H1 (cell line): ENCODE data around the gene TSPAN3. TPM values are rescaled to one million over a fixed set of nuclear protein-coding genes. Genes with fewer than 3 reads are reported as not detected.

ENCODE experiments used
- CTCF ChIA-PET: fragments of 300-600 bp; sonication (Branson Sonifier 250); formaldehyde crosslinking; loops from one replicate; lab custom pipeline; 2021; ENCODE audit not compliant: partially characterized antibody; lab: Charles Lee
- POLR2A ChIA-PET: fragments of 300-600 bp; sonication (Branson Sonifier 250); formaldehyde crosslinking; loops from one replicate; lab custom pipeline; 2021; ENCODE audit warnings: inconsistent platforms; ENCODE audit not compliant: partially characterized antibody; lab: Charles Lee
- DNase-seq, 2 experiments: peaks; one replicate each; pipeline versions ENCODE4 v3.0.0 to v3.0.0-alpha.2; 2010 to 2022; ENCODE audit warnings: low spot score in 2 of 2, low read depth in 1 of 2, mixed read lengths in 1 of 2
- FAIRE-seq: peaks from 2 replicates; lab custom pipeline; 2011; peaks lifted over from hg19 to GRCh38; lab: Jason Lieb, UNC
- H2AFZ ChIP-seq: 2 replicates; pipeline ENCODE4 v1.8.1; 2012; ENCODE audit warnings: low read length, inconsistent platforms
- H2AK5ac ChIP-seq: 2 replicates; pipeline ENCODE4 v1.6.1; 2013; ENCODE audit warnings: low read depth, low read length
- H2BK120ac ChIP-seq: replicated peaks from 2 replicates; pipeline ENCODE3; 2013; ENCODE audit warnings: low read depth, low read length, inconsistent platforms
- H2BK12ac ChIP-seq: 2 replicates; pipeline ENCODE4 v1.6.1; 2013; ENCODE audit warnings: low read depth, low read length
- H2BK15ac ChIP-seq: 2 replicates; pipeline ENCODE4 v1.6.1; 2013; ENCODE audit warnings: low read length
- H2BK20ac ChIP-seq: 2 replicates; pipeline ENCODE4 v1.6.1; 2013; ENCODE audit warnings: low read length
- H2BK5ac ChIP-seq: 2 replicates; pipeline ENCODE4 v1.6.1; 2013; ENCODE audit warnings: low read depth, low read length
- H3K14ac ChIP-seq: 2 replicates; pipeline ENCODE4 v1.6.1; 2013; ENCODE audit warnings: inconsistent platforms; ENCODE audit not compliant: insufficient read length
- H3K18ac ChIP-seq: 2 replicates; pipeline ENCODE4 v1.6.1; 2013; ENCODE audit warnings: low read length; ENCODE audit errors: extremely low read depth
- H3K23ac ChIP-seq: 2 replicates; pipeline ENCODE4 v1.6.1; 2013; ENCODE audit warnings: inconsistent platforms; ENCODE audit not compliant: insufficient read length
- H3K23me2 ChIP-seq: 2 replicates; pipeline ENCODE4 v1.6.1; 2013; ENCODE audit warnings: low read depth, low read length
- H3K27ac ChIP-seq: 2 replicates; pipeline ENCODE4 v1.6.1; 2011; ENCODE audit warnings: low read depth, low read length, inconsistent platforms
- H3K27me3 ChIP-seq, 4 experiments: replicated peaks in 1 of 4; 1 replicate in 1 of 4; 2 replicates in 3 of 4; pipeline versions ENCODE4 v1.6.1 to v1.8.1; 2011 to 2013; ENCODE audit warnings: low read length in 3 of 4, mild to moderate bottlenecking in 3 of 4, inconsistent platforms in 2 of 4, mixed read lengths in 2 of 4, moderate library complexity in 1 of 4; ENCODE audit not compliant: control insufficient read depth in 3 of 4, insufficient read depth in 3 of 4; ENCODE audit errors: extremely low read depth in 1 of 4
- H3K36me3 ChIP-seq, 4 experiments: 2 replicates each; pipeline versions ENCODE4 v1.6.1 to v1.8.1; 2011 to 2013; ENCODE audit warnings: mild to moderate bottlenecking in 4 of 4, low read length in 3 of 4, moderate library complexity in 2 of 4, control low read depth in 1 of 4, inconsistent platforms in 1 of 4; ENCODE audit not compliant: insufficient read depth in 4 of 4, control insufficient read depth in 2 of 4
- H3K4ac ChIP-seq: replicated peaks from 2 replicates; pipeline ENCODE3; 2013; ENCODE audit warnings: low read length, low read depth, mixed read lengths, inconsistent platforms; ENCODE audit not compliant: insufficient read length
- H3K4me1 ChIP-seq, 4 experiments: replicated peaks in 1 of 4; 1 replicate in 1 of 4; 2 replicates in 3 of 4; pipeline versions ENCODE4 v1.6.1 to v1.8.1; 2011 to 2013; ENCODE audit warnings: low read length in 3 of 4, inconsistent platforms in 2 of 4, mixed read lengths in 1 of 4; ENCODE audit not compliant: insufficient read depth in 4 of 4, control insufficient read depth in 3 of 4
- H3K4me2 ChIP-seq, 2 experiments: 2 replicates each; pipeline versions ENCODE4 v1.6.1 to v1.8.1; 2011 to 2013; ENCODE audit warnings: low read depth in 2 of 2, low read length in 2 of 2, control low read depth in 1 of 2, inconsistent platforms in 1 of 2, mild to moderate bottlenecking in 1 of 2; ENCODE audit not compliant: insufficient read depth in 1 of 2
- H3K4me3 ChIP-seq, 4 experiments: fragments of 200-600, 300-600 bp in 1 of 4; sonication (generic), shearing (Covaris generic), sonication (Bioruptor Twin) in 1 of 4; 2 replicates each; pipeline versions ENCODE4 v1.5.1 to v1.8.1; 2011 to 2016; ENCODE audit warnings: low read length in 4 of 4, low read depth in 3 of 4, control low read depth in 2 of 4, inconsistent platforms in 2 of 4, mild to moderate bottlenecking in 2 of 4, mixed read lengths in 1 of 4, moderate library complexity in 1 of 4; ENCODE audit not compliant: insufficient read depth in 2 of 4; ENCODE audit errors: extremely low read depth in 1 of 4
- H3K56ac ChIP-seq: replicated peaks from 2 replicates; pipeline ENCODE3; 2013; ENCODE audit warnings: low read depth, mild to moderate bottlenecking, mixed read lengths, low read length, inconsistent platforms; ENCODE audit not compliant: insufficient read length
- H3K79me1 ChIP-seq: 2 replicates; pipeline ENCODE4 v1.6.1; 2013; ENCODE audit warnings: low read depth, low read length, control low read depth
- H3K79me2 ChIP-seq, 2 experiments: 2 replicates each; pipeline versions ENCODE4 v1.6.1 to v1.8.1; 2012 to 2013; ENCODE audit warnings: low read length in 2 of 2, mild to moderate bottlenecking in 2 of 2, inconsistent platforms in 1 of 2; ENCODE audit not compliant: insufficient read depth in 2 of 2, control insufficient read depth in 1 of 2
- H3K9ac ChIP-seq, 4 experiments: replicated peaks in 1 of 4; 1 replicate in 1 of 4; 2 replicates in 3 of 4; pipeline versions ENCODE4 v1.6.1 to v1.8.1; 2011 to 2013; ENCODE audit warnings: low read depth in 3 of 4, low read length in 3 of 4, control low read depth in 2 of 4, mild to moderate bottlenecking in 2 of 4, moderate library complexity in 2 of 4, inconsistent platforms in 1 of 4; ENCODE audit errors: extremely low read depth in 1 of 4
- H3K9me3 ChIP-seq, 2 experiments: 2 replicates each; pipeline versions ENCODE4 v1.6.1 to v1.8.1; 2012 to 2013; ENCODE audit warnings: mild to moderate bottlenecking in 2 of 2, moderate library complexity in 2 of 2, control low read depth in 1 of 2, inconsistent platforms in 1 of 2, low read depth in 1 of 2, low read length in 1 of 2, mixed read lengths in 1 of 2; ENCODE audit not compliant: insufficient read depth in 2 of 2
- H4K20me1 ChIP-seq, 2 experiments: replicated peaks in 1 of 2; 2 replicates each; pipeline versions ENCODE3 to v1.8.1; 2011 to 2013; ENCODE audit warnings: inconsistent platforms in 2 of 2, low read length in 2 of 2, mild to moderate bottlenecking in 1 of 2; ENCODE audit not compliant: insufficient read depth in 2 of 2, control insufficient read depth in 1 of 2
- H4K5ac ChIP-seq: 2 replicates; pipeline ENCODE4 v1.6.1; 2013; ENCODE audit warnings: low read length, low read depth, mixed read lengths, inconsistent platforms; ENCODE audit not compliant: insufficient read length
- H4K8ac ChIP-seq: 2 replicates; pipeline ENCODE4 v1.8.0; 2013; ENCODE audit warnings: mild to moderate bottlenecking, moderate library complexity, low read length, inconsistent platforms; ENCODE audit not compliant: insufficient read depth; ENCODE audit errors: extremely low read depth
- H4K91ac ChIP-seq: replicated peaks from 2 replicates; pipeline ENCODE3; 2013; ENCODE audit warnings: low read length, mixed read lengths, inconsistent platforms; ENCODE audit not compliant: insufficient read length
- CTBP2 ChIP-seq: IDR thresholded peaks from 2 replicates; pipeline ENCODE4 v1.7.0; 2011; ENCODE audit warnings: borderline replicate concordance, mild to moderate bottlenecking, moderate library complexity, mixed read lengths, low read length; ENCODE audit not compliant: insufficient read depth, insufficient read length
- EP300 ChIP-seq, 2 experiments: IDR thresholded peaks; 1 replicate in 1 of 2; 2 replicates in 1 of 2; pipeline ENCODE4 v1.6.1; 2011 to 2012; ENCODE audit warnings: low read depth in 2 of 2, low read length in 2 of 2, mild to moderate bottlenecking in 2 of 2, borderline replicate concordance in 1 of 2, inconsistent platforms in 1 of 2, moderate library complexity in 1 of 2
- EZH2 ChIP-seq: fragments of 200-600 bp; sonication (generic); IDR thresholded peaks from 2 replicates; pipeline ENCODE4 v1.7.1; 2012; ENCODE audit warnings: low read depth, mild to moderate bottlenecking, moderate library complexity, low read length, inconsistent platforms; ENCODE audit not compliant: severe bottlenecking
- JUN ChIP-seq: IDR thresholded peaks from 2 replicates; pipeline ENCODE4 v1.6.1; 2011; ENCODE audit warnings: low read depth, mild to moderate bottlenecking, improper control_type of control experiment, low read length
- NANOG ChIP-seq: IDR thresholded peaks from 2 replicates; pipeline ENCODE4 v1.6.1; 2011; ENCODE audit warnings: low read length, low read depth, mild to moderate bottlenecking, inconsistent platforms; ENCODE audit not compliant: insufficient read depth, poor library complexity, severe bottlenecking
- RXRA ChIP-seq: IDR thresholded peaks from 2 replicates; pipeline ENCODE4 v1.6.1; 2011; ENCODE audit warnings: low read depth, mild to moderate bottlenecking, low read length, moderate library complexity; ENCODE audit not compliant: insufficient read depth
- SP4 ChIP-seq: IDR thresholded peaks from 2 replicates; pipeline ENCODE4 v1.6.1; 2012; ENCODE audit warnings: low read length, inconsistent platforms
- TAF1 ChIP-seq: IDR thresholded peaks from 2 replicates; pipeline ENCODE4 v1.6.1; 2011; ENCODE audit warnings: mild to moderate bottlenecking, low read depth, low read length
- WGBS, 2 experiments: shearing (Covaris generic) in 1 of 2; methylation state at CpG; one replicate each; pipeline versions ENCODE4 v1.1.6 to v1.1.7; 2013 to 2015; ENCODE audit warnings: low lambda C conversion rate in 2 of 2, mixed read lengths in 2 of 2, inconsistent platforms in 1 of 2, low coverage in 1 of 2, missing lambda C conversion rate in 1 of 2; ENCODE audit not compliant: insufficient replicate concordance in 2 of 2, insufficient coverage in 1 of 2, insufficient read length in 1 of 2; ENCODE audit errors: extremely low coverage in 1 of 2, missing lambda C conversion rate in 1 of 2; 5-methylcytosine and 5-hydroxymethylcytosine counted together
- polyA plus RNA-seq, 7 experiments: library from polyadenylated mRNA; depleted of rRNA in 3 of 7; stranded (reverse) in 5 of 7; unstranded in 2 of 7; fragments of >200 nt in 5 of 7; fragments of 200-250 nt in 2 of 7; gene quantifications; 1 replicate in 5 of 7; 2 replicates in 1 of 7; 4 replicates in 1 of 7; pipeline versions ENCODE4 v1.2.1 to v1.2.3, GENCODE V29; 2011 to 2013; ENCODE audit warnings: missing spikeins in 2 of 7, mixed read lengths in 2 of 7
- total RNA-seq: library from RNA; stranded (reverse); fragmentation: NEBNext Ultra II Directional; extraction: Animal tissue kit (Norgen Biotek cat#: 25700); gene quantifications from 2 replicates; pipeline ENCODE4 v1.2.1, GENCODE V29; 2021
- TF ChIP-seq, protein P1 (sequence below): IDR thresholded peaks from 2 replicates; pipeline ENCODE4 v1.6.1; 2011; ENCODE audit warnings: low read length, improper control_type of control experiment

TSPAN3 gene
- total and polyA plus RNA-seq, 2 of the 8 experiments (the other 6 are each of a cell fraction or from before 2014, with no cell fraction given), result 107 to 238 TPM

DNA sequence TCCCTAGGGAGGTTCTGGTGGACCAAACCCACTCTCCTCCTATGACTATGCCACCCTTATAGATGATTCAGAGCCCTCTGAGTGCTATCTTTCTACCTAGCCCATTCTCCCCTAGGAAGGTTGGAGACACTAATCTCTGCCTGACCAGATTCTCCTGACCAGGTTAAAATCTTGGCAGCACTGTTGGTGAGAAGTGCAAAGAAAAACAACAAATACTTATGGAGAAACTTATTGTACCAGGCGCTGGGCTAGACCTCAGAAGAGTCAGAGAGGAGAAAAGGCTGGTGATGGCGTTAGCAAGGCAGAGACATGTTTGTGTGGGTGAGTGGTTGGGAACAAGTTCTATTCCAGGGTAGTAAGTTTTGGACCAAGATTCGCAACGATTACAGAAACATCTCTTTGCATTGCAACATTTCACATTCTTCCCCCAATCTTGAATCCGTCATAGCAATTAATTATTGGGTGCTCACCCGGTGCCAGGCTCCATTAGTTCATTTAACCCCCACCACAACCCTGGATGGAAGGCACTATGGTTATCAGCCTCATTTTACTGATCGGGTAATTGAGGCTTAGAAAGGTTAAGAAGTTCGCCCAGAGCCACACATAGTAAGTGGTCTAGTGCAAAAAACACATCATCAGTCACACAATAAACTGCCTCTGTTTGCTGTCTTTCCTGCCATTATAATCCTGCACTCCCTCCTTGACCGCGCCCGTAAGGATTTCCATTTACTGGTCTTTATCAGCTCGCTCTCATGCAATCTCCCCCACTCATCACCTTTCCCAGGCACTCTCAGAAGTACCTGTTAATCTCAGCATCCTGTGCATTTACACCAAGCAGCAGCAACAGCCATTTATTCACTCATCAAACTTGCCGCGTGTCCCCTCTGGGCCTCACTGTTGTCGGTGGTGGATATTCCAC, 655 bp upstream of the TSPAN3 start:
- peak overlapping the region in 2 of 4 experiments; percentile 83 to 90; a peak in 5 of 8 replicates for H3K4me3 ChIP-seq
- H3K14ac ChIP-seq, result no peak overlapping the region
- H4K91ac ChIP-seq, result no peak overlapping the region
- peaks cover 6 to 8% of the 10 kb centered on the region in 2 experiments for H4K20me1 ChIP-seq
- H3K23ac ChIP-seq, result no peak overlapping the region
- H2AK5ac ChIP-seq, result no peak overlapping the region
- H3K18ac ChIP-seq, result peak overlapping the region; percentile 78
- 86% methylated on average over 15 of the region's 15 CpGs; no CpG with 5 or more reads in 1 of the 2 experiments for WGBS, 2 experiments
- DNase-seq, result no peak
- no peak overlapping the region for H3K27ac ChIP-seq
- H3K79me2 ChIP-seq, result peaks cover 0 to 37% of the 10 kb centered on the region in 2 experiments; a peak in 2 of 4 replicates
- ChIA-PET POLR2A (interaction anchor here (0.7 to 1.2 kb wide), 13 partner anchors 9 to 467 kb away, joined by 3 to 6 read pairs (median 4); partner anchors contain the start of gene PSTPIP1), CTCF (no interaction called here)
- no peak overlapping the region for H2BK15ac ChIP-seq
- no peak for FAIRE-seq
- no peaks in the 10 kb centered on the region for H3K36me3 ChIP-seq
- peaks cover 3% of the 10 kb centered on the region; the same call in 1 of the 2 replicates for H3K79me1 ChIP-seq
- peak overlapping the region; percentile 96 for H2AFZ ChIP-seq
- H4K5ac ChIP-seq, result no peak overlapping the region
- H3K23me2 ChIP-seq, result peaks cover 6% of the 10 kb centered on the region
- H3K56ac ChIP-seq, result no peak overlapping the region
- H3K4ac ChIP-seq, result no peak overlapping the region
- H2BK120ac ChIP-seq, result no peak overlapping the region
- no peak overlapping the region for H2BK5ac ChIP-seq
- peaks cover 0 to 2% (median 0%) of the 10 kb centered on the region in 4 experiments; a peak in 1 of 7 replicates for H3K27me3 ChIP-seq
- no peak overlapping the region for H2BK20ac ChIP-seq
- H2BK12ac ChIP-seq, result no peak overlapping the region
- no peak overlapping the region; a peak in 3 of 7 replicates for H3K9ac ChIP-seq
- peaks cover 0 to 10% (median 4%) of the 10 kb centered on the region in 4 experiments; a peak in 5 of 7 replicates for H3K4me1 ChIP-seq
- no peak overlapping the region for H4K8ac ChIP-seq
- H3K4me2 ChIP-seq, result peak overlapping the region; percentile 24 to 74; a peak in 3 of 4 replicates
- H3K9me3 ChIP-seq, result no peaks in the 10 kb centered on the region
- TF ChIP-seq NANOG (no peak), JUN (no peak), RXRA (no peak), SP4 (no peak), CTBP2 (no peak), EP300 (IDR thresholded peaks at IDR 0.05; ENCODE audit: borderline replicate concordance in 1 of 2, low read depth in 2 of 2, low read length in 2 of 2) (no peak), TAF1 (no peak), EZH2 (no peak)
- TF ChIP-seq, protein P1, sequence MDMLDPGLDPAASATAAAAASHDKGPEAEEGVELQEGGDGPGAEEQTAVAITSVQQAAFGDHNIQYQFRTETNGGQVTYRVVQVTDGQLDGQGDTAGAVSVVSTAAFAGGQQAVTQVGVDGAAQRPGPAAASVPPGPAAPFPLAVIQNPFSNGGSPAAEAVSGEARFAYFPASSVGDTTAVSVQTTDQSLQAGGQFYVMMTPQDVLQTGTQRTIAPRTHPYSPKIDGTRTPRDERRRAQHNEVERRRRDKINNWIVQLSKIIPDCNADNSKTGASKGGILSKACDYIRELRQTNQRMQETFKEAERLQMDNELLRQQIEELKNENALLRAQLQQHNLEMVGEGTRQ, result no peak
